HG03558 (cell line): ENCODE measurements around the gene PDE11A.

Source experiments
- ATAC-seq: cut with Tn5 transposase; IDR thresholded peaks from one replicate; pipeline ENCODE4 v1.9.1; 2021; ENCODE audit warnings: moderate number of reproducible peaks; ENCODE audit not compliant: unreplicated experiment; ENCODE audit errors: extremely low read depth

Gene PDE11A

GRCh38 chr2:177783091-177783490, 289.5 kb downstream of the PDE11A start:
- ATAC-seq = no peak

- no peak for ATAC-seq
These were observed 290.0 kb downstream of the PDE11A start for GRCh38 chr2:177782613-177783012.

GRCh38 chr2:177778472-177778871, 294.1 kb downstream of the PDE11A start:
- no peak for ATAC-seq

- no peak for ATAC-seq
These were observed 300.0 kb downstream of the PDE11A start for GRCh38 chr2:177772529-177772928.

GRCh38 chr2:177771191-177771590, 301.4 kb downstream of the PDE11A start:
- no peak for ATAC-seq

GRCh38 chr2:177767768-177768167, 304.8 kb downstream of the PDE11A start:
- ATAC-seq = no peak

GRCh38 chr2:177765698-177766097, 306.9 kb downstream of the PDE11A start:
- ATAC-seq = no peak

GRCh38 chr2:177763531-177764265, 308.9 kb downstream of the PDE11A start:
- ATAC-seq = peak; percentile 87

- no peak for ATAC-seq
These were observed 313.1 kb downstream of the PDE11A start for GRCh38 chr2:177759443-177759842.

- no peak for ATAC-seq
These were observed 313.8 kb downstream of the PDE11A start for GRCh38 chr2:177758591-177759371.

- ATAC-seq = no peak
These were observed 316.2 kb downstream of the PDE11A start for GRCh38 chr2:177756336-177756735.

GRCh38 chr2:177754492-177754873, 318.1 kb downstream of the PDE11A start:
- no peak for ATAC-seq

GRCh38 chr2:177753682-177754491, 318.7 kb downstream of the PDE11A start:
- ATAC-seq = no peak

GRCh38 chr2:177748360-177748759, 324.2 kb downstream of the PDE11A start:
- ATAC-seq = no peak

GRCh38 chr2:177747384-177747783, 325.2 kb downstream of the PDE11A start:
- ATAC-seq = no peak

GRCh38 chr2:177746358-177746757, 326.2 kb downstream of the PDE11A start:
- no peak for ATAC-seq

- no peak for ATAC-seq
These were observed 327.0 kb downstream of the PDE11A start for GRCh38 chr2:177745531-177745930.

- ATAC-seq = no peak
These were observed 329.7 kb downstream of the PDE11A start for GRCh38 chr2:177742851-177743250.

GRCh38 chr2:177741866-177742265, 330.7 kb downstream of the PDE11A start:
- no peak for ATAC-seq

GRCh38 chr2:177740700-177741099, 331.9 kb downstream of the PDE11A start:
- no peak for ATAC-seq
